Mesenchymal stem cell (in vitro differentiated cells and primary cell): ENCODE measurements around the gene MNT.
A peak's percentile ranks its signal among the peaks of the same experiment; 100 is the strongest.

Source experiments
- DNase-seq: peaks from one replicate; pipeline ENCODE4 v3.0.0-alpha.2; 2013
- H2AFZ ChIP-seq: one replicate; pipeline ENCODE4 v1.6.1; 2013; ENCODE audit warnings: low read depth, mild to moderate bottlenecking, control low read depth, inconsistent platforms, low read length, moderate library complexity
- H2AK5ac ChIP-seq: 2 replicates; pipeline ENCODE4 v1.6.1; 2013; ENCODE audit warnings: low read length, moderate library complexity, mild to moderate bottlenecking, inconsistent platforms; ENCODE audit not compliant: severe bottlenecking
- H2BK120ac ChIP-seq: one replicate; pipeline ENCODE4 v1.6.1; 2013; ENCODE audit warnings: low read depth, mild to moderate bottlenecking, inconsistent platforms, low read length, moderate library complexity
- H2BK12ac ChIP-seq, 2 experiments: one replicate each; pipeline ENCODE4 v1.6.1; 2013; ENCODE audit warnings: inconsistent platforms in 2 of 2, low read length in 2 of 2, mild to moderate bottlenecking in 2 of 2, moderate library complexity in 2 of 2, control low read depth in 1 of 2
- H2BK15ac ChIP-seq: one replicate; pipeline ENCODE4 v1.6.1; 2013; ENCODE audit warnings: mild to moderate bottlenecking, low read depth, inconsistent platforms; ENCODE audit not compliant: poor library complexity, severe bottlenecking
- H2BK5ac ChIP-seq: 2 replicates; pipeline ENCODE4 v1.6.1; 2013; ENCODE audit warnings: low read depth, mild to moderate bottlenecking, low read length, control low read depth, inconsistent platforms; ENCODE audit not compliant: poor library complexity, severe bottlenecking
- H3K14ac ChIP-seq, 2 experiments: one replicate each; pipeline ENCODE4 v1.6.1; 2013; ENCODE audit warnings: inconsistent platforms in 2 of 2, low read length in 2 of 2, control low read depth in 1 of 2, mild to moderate bottlenecking in 1 of 2, moderate library complexity in 1 of 2
- H3K18ac ChIP-seq, 2 experiments: one replicate each; pipeline ENCODE4 v1.6.1; 2013; ENCODE audit warnings: inconsistent platforms in 2 of 2, low read length in 2 of 2, control low read depth in 1 of 2, low read depth in 1 of 2, mild to moderate bottlenecking in 1 of 2
- H3K23ac ChIP-seq, 2 experiments: one replicate each; pipeline ENCODE4 v1.6.1; 2013; ENCODE audit warnings: inconsistent platforms in 2 of 2, low read length in 2 of 2, mild to moderate bottlenecking in 2 of 2, moderate library complexity in 2 of 2, control low read depth in 1 of 2
- H3K27ac ChIP-seq: 2 replicates; pipeline ENCODE4 v1.5.1; 2013; ENCODE audit warnings: mild to moderate bottlenecking, moderate library complexity, low read length, control low read depth, inconsistent platforms; ENCODE audit not compliant: poor library complexity, severe bottlenecking
- H3K27me3 ChIP-seq, 2 experiments: 2 replicates each; pipeline versions ENCODE4 v1.6.1 to v1.7.0; 2013; ENCODE audit warnings: low read length in 2 of 2, mild to moderate bottlenecking in 2 of 2, moderate library complexity in 2 of 2, control low read depth in 1 of 2, inconsistent platforms in 1 of 2; ENCODE audit not compliant: control insufficient read depth in 1 of 2, insufficient read depth in 1 of 2
- H3K36me3 ChIP-seq, 2 experiments: 2 replicates each; pipeline versions ENCODE4 v1.6.1 to v1.7.0; 2013; ENCODE audit warnings: low read length in 2 of 2, control low read depth in 1 of 2, inconsistent platforms in 1 of 2, low read depth in 1 of 2, mild to moderate bottlenecking in 1 of 2; ENCODE audit not compliant: insufficient read depth in 2 of 2, control insufficient read depth in 1 of 2
- H3K4ac ChIP-seq, 2 experiments: one replicate each; pipeline ENCODE4 v1.6.1; 2013; ENCODE audit warnings: inconsistent platforms in 2 of 2, low read length in 2 of 2, mild to moderate bottlenecking in 2 of 2, moderate library complexity in 2 of 2, control low read depth in 1 of 2, low read depth in 1 of 2
- H3K4me1 ChIP-seq: 2 replicates; pipeline ENCODE4 v1.6.1; 2013; ENCODE audit warnings: low read depth, low read length, control low read depth; ENCODE audit not compliant: control insufficient read depth, insufficient read depth
- H3K4me2 ChIP-seq: 2 replicates; pipeline ENCODE4 v1.6.1; 2013; ENCODE audit warnings: low read length, mild to moderate bottlenecking, inconsistent platforms; ENCODE audit not compliant: poor library complexity, severe bottlenecking
- H3K4me3 ChIP-seq, 2 experiments: 2 replicates each; pipeline versions ENCODE4 v1.5.1 to v1.7.0; 2013; ENCODE audit warnings: low read length in 2 of 2, mild to moderate bottlenecking in 2 of 2, control low read depth in 1 of 2, low read depth in 1 of 2; ENCODE audit not compliant: insufficient read depth in 1 of 2
- H3K79me1 ChIP-seq: replicated peaks from 2 replicates; pipeline ENCODE4 v1.6.1; 2013; ENCODE audit warnings: mild to moderate bottlenecking, control low read depth, low read length, inconsistent platforms; ENCODE audit not compliant: poor library complexity, severe bottlenecking
- H3K9ac ChIP-seq: 2 replicates; pipeline ENCODE4 v1.7.0; 2013; ENCODE audit warnings: mild to moderate bottlenecking, low read length, moderate library complexity
- H3K9me3 ChIP-seq: 2 replicates; pipeline ENCODE4 v1.7.0; 2013; ENCODE audit warnings: mild to moderate bottlenecking, low read length; ENCODE audit not compliant: control insufficient read depth
- H4K8ac ChIP-seq: one replicate; pipeline ENCODE4 v1.6.1; 2013; ENCODE audit warnings: inconsistent platforms, mild to moderate bottlenecking, low read length, moderate library complexity
- H4K91ac ChIP-seq: one replicate; pipeline ENCODE4 v1.6.1; 2013; ENCODE audit warnings: mild to moderate bottlenecking, low read length, inconsistent platforms
- WGBS: methylation state at CpG from one replicate; pipeline ENCODE4 v1.1.7; 2013; ENCODE audit warnings: mixed read lengths; 5-methylcytosine and 5-hydroxymethylcytosine counted together

Gene MNT

DNA sequence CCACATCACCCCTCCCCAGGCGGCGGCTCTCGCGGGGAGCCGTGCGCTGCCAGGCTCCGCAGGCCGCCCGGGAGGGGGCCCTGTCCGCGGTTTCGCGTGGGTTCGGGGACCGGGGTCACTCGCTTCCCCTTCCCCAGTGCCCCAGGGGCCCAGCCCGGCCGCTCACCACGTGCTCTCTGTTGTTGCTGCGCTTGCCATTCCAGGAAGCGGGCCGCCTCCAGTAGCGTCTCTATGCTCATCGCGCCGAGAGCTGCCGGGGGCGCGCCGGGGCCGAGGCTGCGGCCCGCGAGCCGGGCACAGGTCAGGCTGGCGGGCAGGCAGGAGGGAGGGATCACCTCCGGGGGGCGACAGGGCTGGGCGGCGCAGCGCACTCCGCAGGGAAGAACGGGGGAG is 390 bp downstream of the MNT start:
- Histone ChIP-seq H4K91ac (peak overlapping the region; percentile 88), H3K4ac (peak overlapping the region; percentile 33 to 94), H2BK120ac (peak overlapping the region; percentile 82), H3K14ac (peak overlapping the region; percentile 82 to 98), H3K4me3 (peak overlapping the region; percentile 72 to 89), H3K23ac (peak overlapping the region in 1 of 2 experiments; percentile 96), H2AK5ac (no peak overlapping the region), H3K27ac (peak overlapping the region; percentile 81), H3K79me1 (peaks cover 4% of the 10 kb centered on the region), H2BK12ac (peak overlapping the region; percentile 18 to 42), H3K9me3 (no peaks in the 10 kb centered on the region), H3K18ac (peak overlapping the region; percentile 62 to 67), H3K4me1 (peaks cover 44% of the 10 kb centered on the region), H3K36me3 (peaks cover 0 to 5% of the 10 kb centered on the region in 2 experiments), H3K4me2 (peak overlapping the region; percentile 81), H3K27me3 (no peaks in the 10 kb centered on the region), H4K8ac (peak overlapping the region; percentile 85), H2BK15ac (peak overlapping the region; percentile 98), H2BK5ac (peak overlapping the region; percentile 63), H3K9ac (peak overlapping the region; percentile 98), H2AFZ (no peak overlapping the region)
- DNase-seq: peak; percentile 70
- under 1% methylated on average over 32 of the region's 43 CpGs for WGBS

DNA sequence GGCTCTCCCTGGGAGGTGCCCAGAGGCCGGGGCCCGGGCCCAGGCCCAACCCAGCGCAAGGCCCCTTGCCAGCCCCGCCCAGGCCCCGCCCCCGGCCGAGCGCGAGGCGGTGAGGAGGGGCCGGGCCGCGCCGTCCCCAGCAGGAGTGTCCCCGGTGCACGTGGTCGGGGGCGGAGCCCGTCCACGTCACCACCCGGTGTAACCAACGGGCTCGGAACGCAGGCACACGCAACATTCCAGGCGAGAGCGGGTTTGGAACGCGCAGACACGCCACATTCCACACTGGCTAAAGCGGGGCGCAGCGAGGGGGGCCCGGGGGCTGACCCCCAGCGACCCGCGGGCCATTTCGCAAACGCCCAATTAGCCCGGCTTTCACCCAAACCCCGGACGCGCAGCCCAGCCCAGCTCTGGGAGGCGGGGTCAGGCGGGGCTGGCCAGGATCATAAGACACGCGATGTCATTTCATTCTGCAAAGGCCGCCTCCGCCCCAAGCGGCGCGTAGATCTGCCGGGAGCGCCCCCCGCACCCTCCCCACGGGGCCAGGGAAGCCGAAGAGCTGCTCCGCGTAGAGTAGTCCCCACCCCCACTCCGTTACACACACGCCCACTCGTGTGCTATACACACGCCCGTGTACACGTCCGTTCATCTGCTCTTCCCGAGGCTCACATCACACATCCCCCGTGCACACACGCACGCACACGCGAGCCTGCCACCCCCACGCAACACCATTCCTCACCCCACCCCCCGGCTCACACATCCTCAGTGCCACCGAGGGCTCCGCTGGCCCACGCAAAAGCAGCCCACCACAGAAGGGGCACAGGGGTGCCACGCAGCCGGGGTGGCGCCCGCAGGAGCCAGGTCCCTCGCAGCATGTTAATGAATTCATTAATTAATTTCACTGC is 1.0 kb downstream of the MNT start:
- H4K91ac ChIP-seq: peak overlapping the region; percentile 98
- H3K4ac ChIP-seq: peak overlapping the region; percentile 98 to 99
- no peaks in the 10 kb centered on the region for H3K9me3 ChIP-seq
- peaks cover 0 to 9% of the 10 kb centered on the region in 2 experiments for H3K36me3 ChIP-seq
- no peak overlapping the region for H2AK5ac ChIP-seq
- peaks cover 49% of the 10 kb centered on the region for H3K4me1 ChIP-seq
- peak overlapping the region; percentile 99 for H2BK120ac ChIP-seq
- peak; percentile 98 for DNase-seq
- H3K27me3 ChIP-seq: no peaks in the 10 kb centered on the region
- H2BK15ac ChIP-seq: peak overlapping the region; percentile 98
- H3K18ac ChIP-seq: peak overlapping the region; percentile 98 to 99
- peak overlapping the region; percentile 92 for H3K4me2 ChIP-seq
- H3K9ac ChIP-seq: peak overlapping the region; percentile 98
- H2AFZ ChIP-seq: no peak overlapping the region
- H3K14ac ChIP-seq: peak overlapping the region; percentile 55 to 82
- no peak overlapping the region for H3K23ac ChIP-seq
- peak overlapping the region; percentile 63 for H2BK5ac ChIP-seq
- H3K79me1 ChIP-seq: peaks cover 4% of the 10 kb centered on the region
- H3K4me3 ChIP-seq: peak overlapping the region; percentile 72 to 89
- peak overlapping the region; percentile 93 for H3K27ac ChIP-seq
- peak overlapping the region; percentile 74 for H4K8ac ChIP-seq
- H2BK12ac ChIP-seq: peak overlapping the region; percentile 19 to 38
- WGBS: under 1% methylated on average over 67 of the region's 82 CpGs

DNA sequence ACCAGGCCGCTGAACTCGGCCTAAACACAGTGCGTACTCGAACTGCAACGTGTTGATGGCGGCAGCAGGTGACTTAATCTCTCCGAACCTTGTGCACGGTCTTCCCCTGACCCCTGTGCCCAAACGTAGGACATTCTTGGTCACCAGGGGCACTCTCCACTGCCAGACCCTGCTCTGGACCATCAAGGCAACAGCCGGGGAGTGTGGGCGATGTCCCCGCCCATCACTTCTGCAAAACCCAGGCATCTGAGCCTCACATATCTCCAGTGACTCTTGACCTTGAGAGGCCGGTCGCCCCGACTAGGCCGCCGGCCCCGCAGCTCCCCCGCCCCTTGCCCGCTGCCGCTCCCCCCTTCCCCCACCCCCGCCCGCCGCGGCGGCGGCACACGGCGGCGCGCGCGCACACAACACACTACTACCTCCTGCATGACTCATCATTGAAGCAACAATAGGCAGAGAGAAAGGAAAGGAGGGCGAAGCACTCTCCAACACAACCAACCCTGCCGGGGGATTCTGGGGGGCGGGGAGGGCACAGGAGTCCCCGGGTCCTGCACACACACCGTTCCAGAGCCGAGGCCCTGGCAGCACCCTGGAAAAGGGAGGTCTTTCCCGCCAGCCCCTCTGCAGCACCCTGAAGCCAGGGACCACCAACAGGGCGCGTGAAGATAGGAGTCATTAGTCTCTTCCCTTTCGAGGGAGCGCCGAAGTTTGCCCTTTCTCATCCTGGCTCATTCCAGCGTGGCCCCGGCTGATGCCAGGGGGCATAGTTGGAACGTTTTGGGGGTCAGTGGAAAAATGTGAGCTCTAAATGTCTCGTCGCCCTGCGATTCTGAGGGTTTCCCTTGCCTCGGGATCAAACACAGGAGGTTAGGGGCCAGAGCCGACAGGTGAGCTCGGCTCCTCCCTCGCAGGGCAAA is 1.9 kb downstream of the MNT start:
- no peaks in the 10 kb centered on the region for H3K27me3 ChIP-seq
- peak overlapping the region; percentile 86 for H2AK5ac ChIP-seq
- DNase-seq: peak; percentile 85
- H3K4me3 ChIP-seq: peak overlapping the region; percentile 60 to 89
- peak overlapping the region; percentile 97 for H2BK15ac ChIP-seq
- peak overlapping the region; percentile 98 to 99 for H3K18ac ChIP-seq
- H3K4me1 ChIP-seq: peaks cover 56% of the 10 kb centered on the region
- WGBS: 14% methylated on average over 37 of the region's 55 CpGs
- peak overlapping the region; percentile 63 for H2BK5ac ChIP-seq
- no peaks in the 10 kb centered on the region for H3K9me3 ChIP-seq
- peak overlapping the region; percentile 92 for H3K4me2 ChIP-seq
- H2AFZ ChIP-seq: peak overlapping the region; percentile 34
- H3K27ac ChIP-seq: peak overlapping the region; percentile 93
- peak overlapping the region; percentile 99 for H2BK120ac ChIP-seq
- H3K36me3 ChIP-seq: peaks cover 3 to 13% of the 10 kb centered on the region in 2 experiments
- H3K4ac ChIP-seq: peak overlapping the region; percentile 98 to 99
- peak overlapping the region; percentile 95 for H4K8ac ChIP-seq
- H2BK12ac ChIP-seq: peak overlapping the region; percentile 75 to 98
- H3K9ac ChIP-seq: peak overlapping the region; percentile 98
- peak overlapping the region in 1 of 2 experiments; percentile 99 for H3K14ac ChIP-seq
- peak overlapping the region; percentile 98 for H4K91ac ChIP-seq
- H3K79me1 ChIP-seq: peaks cover 9% of the 10 kb centered on the region
- H3K23ac ChIP-seq: peak overlapping the region; percentile 14 to 78
